ELR (cell line): ENCODE measurements around the gene MGLL.
A peak's percentile ranks its signal among the peaks of the same experiment; 100 is the strongest.

Experiments used
- DNase-seq: peaks from one replicate; pipeline ENCODE4 v3.0.0-alpha.2; 2015; ENCODE audit warnings: low read depth

The MGLL gene

GRCh38 chr3:127822041-127822681 lies at the start of gene MGLL:
Gene MGLL, minus strand, starts transcription at chr3:127822515. Its CDS starts 197 bp downstream, at chr3:127822318.
- peak; percentile 79 for DNase-seq

- DNase-seq: no peak
These were observed 47.8 kb upstream of the MGLL start for GRCh38 chr3:127870156-127870555.

- peak; percentile 46 for DNase-seq
These were observed 45.7 kb upstream of the MGLL start for GRCh38 chr3:127867986-127868385.

- no peak for DNase-seq
These were observed 45.1 kb upstream of the MGLL start for GRCh38 chr3:127867412-127867811.

GRCh38 chr3:127865941-127866340 lies 43.6 kb upstream of the MGLL start:
- peak; percentile 74 for DNase-seq

GRCh38 chr3:127860211-127860696 lies 37.9 kb upstream of the MGLL start:
- no peak for DNase-seq

GRCh38 chr3:127859730-127860129 lies 37.4 kb upstream of the MGLL start:
- DNase-seq: no peak

GRCh38 chr3:127858937-127859336 lies 36.6 kb upstream of the MGLL start:
- no peak for DNase-seq

GRCh38 chr3:127858521-127858920 lies 36.2 kb upstream of the MGLL start:
- no peak for DNase-seq

GRCh38 chr3:127857333-127857732 lies 35.0 kb upstream of the MGLL start:
- no peak for DNase-seq

GRCh38 chr3:127856801-127857200 lies 34.5 kb upstream of the MGLL start:
- DNase-seq: no peak

- DNase-seq: no peak
These were observed 32.9 kb upstream of the MGLL start for GRCh38 chr3:127855246-127855645.

- DNase-seq: no peak
These were observed 31.4 kb upstream of the MGLL start for GRCh38 chr3:127853681-127854080.

GRCh38 chr3:127851899-127852298 lies 29.6 kb upstream of the MGLL start:
- no peak for DNase-seq

- no peak for DNase-seq
These were observed 27.1 kb upstream of the MGLL start for GRCh38 chr3:127849368-127849767.

GRCh38 chr3:127848131-127849129 lies 26.1 kb upstream of the MGLL start:
- DNase-seq: no peak

GRCh38 chr3:127847236-127847720 lies 25.0 kb upstream of the MGLL start:
- DNase-seq: no peak

GRCh38 chr3:127846576-127846975 lies 24.3 kb upstream of the MGLL start:
- no peak for DNase-seq

GRCh38 chr3:127844326-127844942 lies 22.1 kb upstream of the MGLL start:
- no peak for DNase-seq

- no peak for DNase-seq
These were observed 18.4 kb upstream of the MGLL start for GRCh38 chr3:127840671-127841070.

GRCh38 chr3:127839099-127839498 lies 16.8 kb upstream of the MGLL start:
- no peak for DNase-seq
